ENCODE results near the gene ESAM. TPM values are rescaled to one million over a fixed set of nuclear protein-coding genes. Genes with fewer than 3 reads are reported as not detected.
A peak's percentile ranks its signal among the peaks of the same experiment; 100 is the strongest.
"Not testable (repeated sequence)": the region's sequence is repeated elsewhere in the genome, so short reads cannot be mapped to it uniquely, and the experiment has no call there.

Gene ESAM
- total RNA-seq, 2 donors from 2014 or later: 0.88 to 1.1 TPM

- Mint-ChIP-seq H3K9me3 (no peaks in the 10 kb centered on the region), H3K27me3 (ENCODE audit: low read depth) (no peaks in the 10 kb centered on the region), H3K36me3 (ENCODE audit: insufficient read depth in 2 of 2) (no peaks in the 10 kb centered on the region), H3K4me1 (ENCODE audit: low read depth) (peaks cover 59% of the 10 kb centered on the region), H3K27ac (no peak overlapping the region), H3K4me3 (no peak overlapping the region)
- ATAC-seq (replicated peaks in 1 of 2) (peak in 1 of 2 donors; percentile 53), DNase-seq (peak; percentile 20 to 23)
Observed at GRCh38 chr11:124793466-124794278, 31.6 kb upstream of the ESAM start.

GRCh38 chr11:124791626-124792341 lies 29.7 kb upstream of the ESAM start:
- Mint-ChIP-seq H3K27ac (no peak overlapping the region), H3K4me1 (ENCODE audit: low read depth) (peaks cover 42% of the 10 kb centered on the region), H3K36me3 (ENCODE audit: insufficient read depth in 2 of 2) (no peaks in the 10 kb centered on the region), H3K4me3 (no peak overlapping the region), H3K27me3 (ENCODE audit: low read depth) (no peaks in the 10 kb centered on the region), H3K9me3 (no peaks in the 10 kb centered on the region)
- ATAC-seq (replicated peaks in 1 of 2): peak in 1 of 2 donors; percentile 66
- DNase-seq: no peak

DNA sequence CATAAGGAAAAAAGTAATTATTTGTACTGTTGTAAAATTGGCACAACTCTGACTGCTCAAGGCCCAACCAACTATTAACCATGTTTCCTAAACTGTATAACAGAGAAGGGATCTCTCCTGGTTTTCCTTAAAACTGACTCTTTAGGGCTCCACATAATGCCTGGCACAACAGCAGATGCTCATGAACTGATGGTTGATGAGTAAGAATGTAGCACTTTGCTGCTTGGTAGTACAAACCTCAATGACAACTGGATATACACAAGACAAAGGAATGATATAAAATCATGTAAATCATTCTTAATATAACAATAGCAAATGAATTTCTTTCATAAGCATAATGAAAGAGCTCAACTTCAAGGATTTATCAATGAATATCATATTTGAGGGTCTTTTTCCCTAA lies 26.4 kb upstream of the ESAM start:
- Mint-ChIP-seq H3K9me3 (no peaks in the 10 kb centered on the region), H3K36me3 (ENCODE audit: insufficient read depth in 2 of 2) (no peaks in the 10 kb centered on the region), H3K4me1 (ENCODE audit: low read depth) (peaks cover 31% of the 10 kb centered on the region), H3K27ac (no peak overlapping the region), H3K4me3 (no peak overlapping the region), H3K27me3 (ENCODE audit: low read depth) (no peaks in the 10 kb centered on the region)
- DNase-seq: no peak
- ATAC-seq (replicated peaks in 1 of 2): no peak

- DNase-seq (no peak), ATAC-seq (replicated peaks in 1 of 2) (no peak)
- Mint-ChIP-seq H3K27ac (no peak overlapping the region), H3K27me3 (ENCODE audit: low read depth) (no peaks in the 10 kb centered on the region), H3K9me3 (no peaks in the 10 kb centered on the region), H3K4me1 (ENCODE audit: low read depth) (no peaks in the 10 kb centered on the region), H3K4me3 (no peak overlapping the region), H3K36me3 (ENCODE audit: insufficient read depth in 2 of 2) (no peaks in the 10 kb centered on the region)
Observed at GRCh38 chr11:124784051-124784450, 22.0 kb upstream of the ESAM start.

GRCh38 chr11:124783002-124783401 lies 20.9 kb upstream of the ESAM start:
- H3K27ac Mint-ChIP-seq: no peak overlapping the region
- no peak overlapping the region for H3K4me3 Mint-ChIP-seq
- ATAC-seq (replicated peaks in 1 of 2): no peak
- H3K4me1 Mint-ChIP-seq (ENCODE audit: low read depth): peaks cover 5% of the 10 kb centered on the region
- H3K9me3 Mint-ChIP-seq: no peaks in the 10 kb centered on the region
- no peaks in the 10 kb centered on the region for H3K36me3 Mint-ChIP-seq (ENCODE audit: insufficient read depth in 2 of 2)
- DNase-seq: no peak
- H3K27me3 Mint-ChIP-seq (ENCODE audit: low read depth): no peaks in the 10 kb centered on the region

GRCh38 chr11:124779568-124779967 lies 17.5 kb upstream of the ESAM start:
- ATAC-seq (replicated peaks in 1 of 2) (no peak), DNase-seq (no peak)
- Mint-ChIP-seq H3K4me3 (no peak overlapping the region), H3K36me3 (ENCODE audit: insufficient read depth in 2 of 2) (peaks cover 0 to 2% of the 10 kb centered on the region in 2 donors), H3K27ac (no peak overlapping the region), H3K4me1 (ENCODE audit: low read depth) (peaks cover 21% of the 10 kb centered on the region), H3K9me3 (no peaks in the 10 kb centered on the region), H3K27me3 (ENCODE audit: low read depth) (no peaks in the 10 kb centered on the region)

DNA sequence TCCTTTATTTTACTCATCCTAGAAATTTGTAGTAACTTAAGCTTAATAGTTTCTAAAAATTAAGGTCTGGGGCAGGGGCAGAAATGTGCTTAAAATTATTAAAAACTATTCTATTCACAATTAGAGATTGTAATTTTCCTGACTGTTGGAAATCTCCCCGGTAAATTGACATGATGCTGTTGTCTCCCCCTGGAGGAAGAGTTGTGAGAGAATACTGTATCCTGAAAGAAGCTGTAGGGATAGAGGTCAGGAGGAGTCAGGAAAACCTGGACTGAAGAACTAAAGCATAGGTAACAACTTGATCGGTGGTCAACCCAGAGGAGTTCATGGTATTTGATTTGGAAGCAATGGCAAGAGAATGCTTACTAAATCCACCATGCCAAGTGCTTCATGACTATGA lies 16.2 kb upstream of the ESAM start:
- ATAC-seq (replicated peaks in 1 of 2): no peak
- no peaks in the 10 kb centered on the region for H3K27me3 Mint-ChIP-seq (ENCODE audit: low read depth)
- H3K4me1 Mint-ChIP-seq (ENCODE audit: low read depth): peaks cover 21% of the 10 kb centered on the region
- no peak overlapping the region for H3K4me3 Mint-ChIP-seq
- DNase-seq: no peak
- H3K27ac Mint-ChIP-seq: no peak overlapping the region
- H3K9me3 Mint-ChIP-seq: no peaks in the 10 kb centered on the region
- peaks cover 0 to 2% of the 10 kb centered on the region in 2 donors for H3K36me3 Mint-ChIP-seq (ENCODE audit: insufficient read depth in 2 of 2)

GRCh38 chr11:124776865-124777645 lies 15.0 kb upstream of the ESAM start:
- H3K9me3 Mint-ChIP-seq: no peaks in the 10 kb centered on the region
- no peaks in the 10 kb centered on the region for H3K27me3 Mint-ChIP-seq (ENCODE audit: low read depth)
- DNase-seq (no peak), ATAC-seq (replicated peaks in 1 of 2) (no peak)
- H3K27ac Mint-ChIP-seq: no peak overlapping the region
- H3K4me3 Mint-ChIP-seq: no peak overlapping the region
- peaks cover 0 to 2% of the 10 kb centered on the region in 2 donors for H3K36me3 Mint-ChIP-seq (ENCODE audit: insufficient read depth in 2 of 2)
- peaks cover 21% of the 10 kb centered on the region for H3K4me1 Mint-ChIP-seq (ENCODE audit: low read depth)

GRCh38 chr11:124770959-124771358 lies 8.9 kb upstream of the ESAM start:
- not testable (repeated sequence) for H3K36me3 Mint-ChIP-seq (ENCODE audit: insufficient read depth in 2 of 2); H3K4me1 Mint-ChIP-seq (ENCODE audit: low read depth); H3K27ac Mint-ChIP-seq; H3K27me3 Mint-ChIP-seq (ENCODE audit: low read depth); H3K4me3 Mint-ChIP-seq; H3K9me3 Mint-ChIP-seq; DNase-seq; ATAC-seq (replicated peaks in 1 of 2)

- Mint-ChIP-seq H3K27ac (no peak overlapping the region), H3K36me3 (ENCODE audit: insufficient read depth in 2 of 2) (peaks cover 3 to 4% of the 10 kb centered on the region in 2 donors), H3K4me1 (ENCODE audit: low read depth) (no peaks in the 10 kb centered on the region), H3K9me3 (no peaks in the 10 kb centered on the region), H3K4me3 (no peak overlapping the region), H3K27me3 (ENCODE audit: low read depth) (no peaks in the 10 kb centered on the region)
- ATAC-seq (replicated peaks in 1 of 2) (no peak), DNase-seq (no peak)
Observed at GRCh38 chr11:124769806-124770774, 8.0 kb upstream of the ESAM start.

DNA sequence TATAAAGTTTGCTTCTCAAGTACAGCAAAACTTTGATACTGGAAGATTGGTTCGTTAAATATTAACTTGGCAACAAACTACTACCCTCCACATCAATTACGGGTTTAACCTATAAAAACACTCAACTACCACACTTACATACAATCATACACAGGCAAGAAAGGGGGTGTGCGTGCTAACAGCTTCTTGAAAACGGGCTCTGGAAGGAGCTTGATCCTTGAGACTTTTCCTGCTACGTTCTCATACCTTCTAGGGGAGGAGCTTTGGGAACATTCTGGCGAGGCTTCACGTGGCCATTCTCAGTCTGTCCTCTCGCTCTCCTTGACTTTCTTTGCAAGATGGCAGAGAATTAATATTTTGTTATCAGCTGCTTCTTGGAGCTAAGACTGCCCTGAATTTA lies 6.8 kb upstream of the ESAM start:
- no peak for ATAC-seq (replicated peaks in 1 of 2)
- H3K36me3 Mint-ChIP-seq (ENCODE audit: insufficient read depth in 2 of 2): peaks cover 3 to 4% of the 10 kb centered on the region in 2 donors

DNA sequence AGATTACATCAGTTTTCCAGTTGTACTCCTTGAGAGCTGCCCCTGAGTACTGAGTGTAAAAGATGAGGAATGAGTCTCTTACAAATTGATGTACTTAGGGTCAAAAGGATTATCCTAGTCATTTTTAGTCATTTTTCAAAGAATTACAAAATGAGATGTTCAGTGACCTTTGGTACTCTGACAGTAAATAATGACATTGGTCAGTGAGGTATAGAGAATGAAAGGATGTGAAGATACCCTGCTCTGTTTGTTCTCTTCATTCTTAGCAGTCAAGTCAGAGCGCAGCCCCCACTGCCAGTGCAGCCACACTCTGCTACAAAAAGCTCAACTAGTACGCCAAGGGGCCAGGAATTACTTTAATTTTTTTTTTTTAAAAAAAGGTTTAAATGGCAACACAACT lies 4.1 kb upstream of the ESAM start:
- Mint-ChIP-seq H3K4me3 (no peak overlapping the region), H3K27me3 (ENCODE audit: low read depth) (no peaks in the 10 kb centered on the region), H3K36me3 (ENCODE audit: insufficient read depth in 2 of 2) (peaks cover 0 to 2% of the 10 kb centered on the region in 2 donors), H3K4me1 (ENCODE audit: low read depth) (peaks cover 15% of the 10 kb centered on the region), H3K27ac (no peak overlapping the region), H3K9me3 (no peaks in the 10 kb centered on the region)
- no peak for DNase-seq
- ATAC-seq (replicated peaks in 1 of 2): no peak

More for the DNA sequence above, 6.8 kb upstream of the ESAM start:
- no peaks in the 10 kb centered on the region for H3K27me3 Mint-ChIP-seq (ENCODE audit: low read depth)
- no peaks in the 10 kb centered on the region for H3K9me3 Mint-ChIP-seq
- no peak overlapping the region for H3K4me3 Mint-ChIP-seq
- no peak overlapping the region for H3K27ac Mint-ChIP-seq
- H3K4me1 Mint-ChIP-seq (ENCODE audit: low read depth): no peaks in the 10 kb centered on the region
- no peak for DNase-seq

All from activated T-cell treated with anti-CD3 and anti-CD28 coated beads, Interleukin-2, amount 50 U/mL, for 72 hours (primary cell).